ENCODE data around the gene IFRD1. TPM values are rescaled to one million over a fixed set of nuclear protein-coding genes. Genes with fewer than 3 reads are reported as not detected.

IFRD1 gene
- total RNA-seq, 1 donor = 107 TPM

GRCh38 chr7:112447406-112447805 lies 2.9 kb upstream of the IFRD1 start:
- no peak overlapping the region for H2AFZ ChIP-seq (ENCODE audit: low read length)
- H3K4me2 ChIP-seq (ENCODE audit: insufficient read depth, low read length) = no peak overlapping the region
- no peaks in the 10 kb centered on the region for H3K36me3 ChIP-seq (ENCODE audit: insufficient read depth, low read length)
- no peaks in the 10 kb centered on the region for H3K27me3 ChIP-seq (ENCODE audit: insufficient read depth, low read length)
- H3K27ac ChIP-seq (ENCODE audit: low read depth, low read length) = no peak overlapping the region
- DNase-seq (ENCODE audit: insufficient read length, low spot score, missing footprints) = no peak
- peaks cover 13% of the 10 kb centered on the region for H4K20me1 ChIP-seq (ENCODE audit: insufficient read depth, low read length)
- no peak overlapping the region for H3K4me3 ChIP-seq (ENCODE audit: insufficient read depth, low read length)
- no peaks in the 10 kb centered on the region for H3K9me3 ChIP-seq (ENCODE audit: low read depth, low read length)
- H3K4me1 ChIP-seq (ENCODE audit: insufficient read depth, low read length) = peaks cover 16% of the 10 kb centered on the region
- TF ChIP-seq CTCF (IDR thresholded peaks at IDR 0.05; ENCODE audit: extremely low read depth, low read depth, low read length) = no peak
- peaks cover 21% of the 10 kb centered on the region for H3K79me2 ChIP-seq (ENCODE audit: insufficient read depth, low read length)

- Histone ChIP-seq H3K27ac (ENCODE audit: low read depth, low read length) (no peak overlapping the region), H3K27me3 (ENCODE audit: insufficient read depth, low read length) (no peaks in the 10 kb centered on the region), H3K4me3 (ENCODE audit: insufficient read depth, low read length) (no peak overlapping the region), H3K4me2 (ENCODE audit: insufficient read depth, low read length) (no peak overlapping the region), H3K9me3 (ENCODE audit: low read depth, low read length) (no peaks in the 10 kb centered on the region), H3K79me2 (ENCODE audit: insufficient read depth, low read length) (peaks cover 31% of the 10 kb centered on the region), H2AFZ (ENCODE audit: low read length) (peak overlapping the region; percentile 6), H4K20me1 (ENCODE audit: insufficient read depth, low read length) (peaks cover 20% of the 10 kb centered on the region), H3K4me1 (ENCODE audit: insufficient read depth, low read length) (peaks cover 25% of the 10 kb centered on the region), H3K36me3 (ENCODE audit: insufficient read depth, low read length) (no peaks in the 10 kb centered on the region)
- DNase-seq (ENCODE audit: insufficient read length, low spot score, missing footprints) = peak; percentile 23
- TF ChIP-seq CTCF (IDR thresholded peaks at IDR 0.05; ENCODE audit: extremely low read depth, low read depth, low read length) = no peak
Measured at GRCh38 chr7:112448381-112448780, 1.9 kb upstream of the IFRD1 start.

- peaks cover 25% of the 10 kb centered on the region for H4K20me1 ChIP-seq (ENCODE audit: insufficient read depth, low read length)
- no peak for TF ChIP-seq CTCF (IDR thresholded peaks at IDR 0.05; ENCODE audit: extremely low read depth, low read depth, low read length)
- H2AFZ ChIP-seq (ENCODE audit: low read length) = peak overlapping the region; percentile 6
- H3K36me3 ChIP-seq (ENCODE audit: insufficient read depth, low read length) = no peaks in the 10 kb centered on the region
- no peak for DNase-seq (ENCODE audit: insufficient read length, low spot score, missing footprints)
- H3K4me3 ChIP-seq (ENCODE audit: insufficient read depth, low read length) = no peak overlapping the region
- peaks cover 36% of the 10 kb centered on the region for H3K79me2 ChIP-seq (ENCODE audit: insufficient read depth, low read length)
- H3K4me2 ChIP-seq (ENCODE audit: insufficient read depth, low read length) = peak overlapping the region; percentile 90
- H3K9me3 ChIP-seq (ENCODE audit: low read depth, low read length) = no peaks in the 10 kb centered on the region
- H3K27ac ChIP-seq (ENCODE audit: low read depth, low read length) = no peak overlapping the region
- no peaks in the 10 kb centered on the region for H3K27me3 ChIP-seq (ENCODE audit: insufficient read depth, low read length)
- peaks cover 31% of the 10 kb centered on the region for H3K4me1 ChIP-seq (ENCODE audit: insufficient read depth, low read length)
Measured at GRCh38 chr7:112448891-112449290, 1.4 kb upstream of the IFRD1 start.

GRCh38 chr7:112449353-112449752 lies 907 bp upstream of the IFRD1 start:
- Histone ChIP-seq H3K79me2 (ENCODE audit: insufficient read depth, low read length) (peaks cover 40% of the 10 kb centered on the region), H3K9me3 (ENCODE audit: low read depth, low read length) (no peaks in the 10 kb centered on the region), H3K27ac (ENCODE audit: low read depth, low read length) (peak overlapping the region; percentile 98), H3K4me2 (ENCODE audit: insufficient read depth, low read length) (peak overlapping the region; percentile 90), H2AFZ (ENCODE audit: low read length) (peak overlapping the region; percentile 95), H4K20me1 (ENCODE audit: insufficient read depth, low read length) (peaks cover 30% of the 10 kb centered on the region), H3K27me3 (ENCODE audit: insufficient read depth, low read length) (no peaks in the 10 kb centered on the region), H3K36me3 (ENCODE audit: insufficient read depth, low read length) (no peaks in the 10 kb centered on the region), H3K4me1 (ENCODE audit: insufficient read depth, low read length) (peaks cover 35% of the 10 kb centered on the region), H3K4me3 (ENCODE audit: insufficient read depth, low read length) (peak overlapping the region; percentile 97)
- TF ChIP-seq CTCF (IDR thresholded peaks at IDR 0.05; ENCODE audit: extremely low read depth, low read depth, low read length) = no peak
- peak; percentile 75 for DNase-seq (ENCODE audit: insufficient read length, low spot score, missing footprints)
